Measurements from ENCODE around the gene IFI30. TPM values are rescaled to one million over a fixed set of nuclear protein-coding genes. Genes with fewer than 3 reads are reported as not detected.

The IFI30 gene
- total RNA-seq, 4 donors from 2014 or later, result 13.4 to 37.2 (median 35.1) TPM

DNA sequence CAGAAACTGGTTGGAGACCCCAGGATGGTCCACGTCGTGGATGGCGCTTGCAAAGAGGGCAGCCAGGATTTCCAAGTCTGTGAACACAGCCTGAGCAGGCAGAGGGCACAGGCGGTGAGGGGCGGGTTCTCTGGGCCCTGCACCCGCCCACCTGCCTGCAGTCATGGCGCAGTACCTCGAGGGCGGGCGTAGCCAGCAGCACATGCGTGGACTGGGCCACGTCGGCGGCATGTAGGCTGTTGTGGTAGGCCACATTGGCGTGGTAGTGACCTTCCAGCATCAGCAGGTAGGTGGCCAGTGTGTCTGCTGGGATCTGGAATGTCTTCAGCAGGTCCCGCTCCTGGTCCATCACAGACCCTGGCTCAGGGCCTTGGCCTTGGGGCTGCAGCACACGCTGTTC lies 44.5 kb downstream of the IFI30 start:
- 64% methylated on average over 5 of the region's 17 CpGs for WGBS
- DNase-seq (ENCODE audit: low spot score in 2 of 2), result no peak

DNA sequence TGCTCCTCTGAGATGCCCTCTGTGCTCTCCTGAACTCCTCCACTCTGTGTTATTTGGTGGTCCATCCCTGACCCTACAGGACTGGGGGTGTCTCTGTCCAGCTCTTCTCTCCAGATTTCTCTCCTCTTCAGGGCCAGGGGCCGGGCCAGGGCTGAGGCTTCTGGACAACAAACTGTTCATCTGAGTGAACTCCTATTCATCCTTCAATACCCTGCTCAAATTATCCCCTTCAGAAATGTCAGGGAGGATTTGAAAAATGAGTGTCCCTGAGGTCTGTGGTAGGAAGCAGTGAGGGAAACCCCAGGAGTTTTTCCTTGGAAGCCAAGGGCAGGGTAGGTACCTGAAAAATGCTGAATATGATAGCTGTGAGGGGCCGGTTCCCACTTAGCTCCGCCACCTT lies 45.0 kb downstream of the IFI30 start:
- Histone ChIP-seq H3K4me3 (no peak overlapping the region), H3K27me3 (peaks cover 16% of the 10 kb centered on the region), H3K9me3 (no peaks in the 10 kb centered on the region), H3K4me1 (peaks cover 5% of the 10 kb centered on the region), H3K36me3 (no peaks in the 10 kb centered on the region), H3K27ac (no peak overlapping the region)
- DNase-seq (ENCODE audit: low spot score in 2 of 2), result no peak
- TF ChIP-seq EP300 (IDR thresholded peaks at IDR 0.05) (no peak), POLR2A (IDR thresholded peaks at IDR 0.05) (no peak)
- TF ChIP-seq, protein P1, sequence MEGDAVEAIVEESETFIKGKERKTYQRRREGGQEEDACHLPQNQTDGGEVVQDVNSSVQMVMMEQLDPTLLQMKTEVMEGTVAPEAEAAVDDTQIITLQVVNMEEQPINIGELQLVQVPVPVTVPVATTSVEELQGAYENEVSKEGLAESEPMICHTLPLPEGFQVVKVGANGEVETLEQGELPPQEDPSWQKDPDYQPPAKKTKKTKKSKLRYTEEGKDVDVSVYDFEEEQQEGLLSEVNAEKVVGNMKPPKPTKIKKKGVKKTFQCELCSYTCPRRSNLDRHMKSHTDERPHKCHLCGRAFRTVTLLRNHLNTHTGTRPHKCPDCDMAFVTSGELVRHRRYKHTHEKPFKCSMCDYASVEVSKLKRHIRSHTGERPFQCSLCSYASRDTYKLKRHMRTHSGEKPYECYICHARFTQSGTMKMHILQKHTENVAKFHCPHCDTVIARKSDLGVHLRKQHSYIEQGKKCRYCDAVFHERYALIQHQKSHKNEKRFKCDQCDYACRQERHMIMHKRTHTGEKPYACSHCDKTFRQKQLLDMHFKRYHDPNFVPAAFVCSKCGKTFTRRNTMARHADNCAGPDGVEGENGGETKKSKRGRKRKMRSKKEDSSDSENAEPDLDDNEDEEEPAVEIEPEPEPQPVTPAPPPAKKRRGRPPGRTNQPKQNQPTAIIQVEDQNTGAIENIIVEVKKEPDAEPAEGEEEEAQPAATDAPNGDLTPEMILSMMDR (IDR thresholded peaks at IDR 0.05), result no peak
- 73% methylated on average over 3 of the region's 3 CpGs for WGBS

More for the DNA sequence above, 44.5 kb downstream of the IFI30 start:
- Histone ChIP-seq H3K36me3 (no peaks in the 10 kb centered on the region), H3K27ac (no peak overlapping the region), H3K27me3 (peaks cover 16% of the 10 kb centered on the region), H3K4me3 (no peak overlapping the region), H3K4me1 (peaks cover 5% of the 10 kb centered on the region), H3K9me3 (no peaks in the 10 kb centered on the region)
- TF ChIP-seq POLR2AphosphoS5 (IDR thresholded peaks at IDR 0.05) (no peak), POLR2A (IDR thresholded peaks at IDR 0.05) (no peak), EP300 (IDR thresholded peaks at IDR 0.05) (no peak)
- TF ChIP-seq, protein P1 (IDR thresholded peaks at IDR 0.05), result no peak

DNA sequence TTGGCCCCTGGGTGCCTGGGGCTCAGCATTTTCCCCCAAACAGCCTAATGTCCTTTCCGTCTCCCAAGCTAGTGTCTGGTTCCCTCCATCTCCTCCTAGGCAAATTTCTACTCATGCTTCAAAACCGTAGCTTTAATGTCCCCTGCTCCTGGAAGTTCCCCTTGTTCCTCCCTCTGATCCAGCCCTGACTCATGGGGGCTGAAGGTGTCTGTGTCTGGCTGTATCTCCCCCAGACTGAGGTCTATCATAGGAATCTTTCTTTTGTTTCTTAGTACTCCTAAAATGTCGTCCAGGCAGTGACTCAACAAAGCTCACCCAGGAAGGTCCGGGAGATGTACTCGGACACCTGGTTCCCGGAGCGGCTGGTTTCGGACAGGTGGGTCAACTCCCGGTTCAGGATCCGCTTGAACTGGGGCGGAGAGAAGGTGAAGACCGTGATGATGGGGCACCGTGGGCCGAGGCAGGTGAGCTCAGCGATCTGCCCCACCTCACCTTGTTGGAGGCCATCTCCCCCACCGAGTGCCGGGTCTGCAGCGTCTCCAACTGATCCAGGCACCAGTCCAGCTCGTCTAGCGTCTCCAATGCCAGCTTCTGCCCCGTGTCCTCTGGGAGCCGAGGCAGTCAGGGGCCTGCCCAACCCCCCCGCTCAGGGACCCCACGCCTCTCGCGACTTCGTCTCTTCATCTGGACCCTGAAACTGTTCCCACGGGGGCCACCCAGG lies 46.5 kb downstream of the IFI30 start:
- Histone ChIP-seq H3K27ac (no peak overlapping the region), H3K4me3 (no peak overlapping the region), H3K27me3 (peaks cover 21% of the 10 kb centered on the region), H3K4me1 (peaks cover 17% of the 10 kb centered on the region), H3K9me3 (no peaks in the 10 kb centered on the region), H3K36me3 (no peaks in the 10 kb centered on the region)
- TF ChIP-seq POLR2AphosphoS5 (IDR thresholded peaks at IDR 0.05) (no peak), EP300 (IDR thresholded peaks at IDR 0.05) (no peak), POLR2A (IDR thresholded peaks at IDR 0.05) (no peak)
- TF ChIP-seq, protein P1 (IDR thresholded peaks at IDR 0.05), result no peak
- WGBS, result 53% methylated on average over 18 of the region's 28 CpGs
- DNase-seq (ENCODE audit: low spot score in 2 of 2), result no peak

DNA sequence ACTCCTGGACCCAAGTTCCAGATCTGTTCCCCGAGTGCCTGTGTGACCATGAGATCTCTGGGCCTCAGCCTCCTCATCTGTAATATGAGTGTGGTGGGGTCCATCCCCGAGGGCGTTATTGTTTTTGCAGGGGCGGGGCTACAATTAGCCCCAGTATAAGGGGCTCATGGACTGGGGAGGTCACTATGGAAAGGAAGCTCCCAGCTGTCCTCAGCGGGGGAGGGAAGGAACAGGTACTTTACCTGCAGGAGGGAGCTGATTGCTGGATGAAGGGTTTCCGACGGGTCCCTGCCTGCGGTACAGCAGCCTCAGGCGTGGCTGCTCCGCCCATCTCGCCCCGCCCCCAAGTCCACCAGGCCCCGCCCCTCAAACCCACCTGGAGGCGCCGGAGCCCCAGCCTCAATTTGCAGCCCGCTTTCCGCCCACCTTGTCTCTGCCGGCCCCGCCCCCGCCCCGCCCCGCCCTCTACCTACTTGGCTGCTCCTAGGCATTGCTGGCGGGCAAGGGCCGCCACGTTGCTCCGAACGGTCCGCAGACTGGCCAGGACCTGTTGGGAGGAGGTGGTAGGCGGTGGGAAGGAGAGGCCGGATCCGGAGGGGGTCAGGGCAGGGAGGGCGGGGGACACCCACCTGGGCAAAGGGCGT lies 47.1 kb downstream of the IFI30 start:
- 15% methylated on average over 6 of the region's 33 CpGs for WGBS
- no peak for DNase-seq (ENCODE audit: low spot score in 2 of 2)
- Histone ChIP-seq H3K27me3 (peaks cover 28% of the 10 kb centered on the region), H3K27ac (no peak overlapping the region), H3K4me1 (peaks cover 24% of the 10 kb centered on the region), H3K9me3 (no peaks in the 10 kb centered on the region), H3K4me3 (no peak overlapping the region), H3K36me3 (no peaks in the 10 kb centered on the region)
- TF ChIP-seq POLR2A (IDR thresholded peaks at IDR 0.05) (no peak), POLR2AphosphoS5 (IDR thresholded peaks at IDR 0.05) (no peak), EP300 (IDR thresholded peaks at IDR 0.05) (no peak)
- TF ChIP-seq, protein P1 (IDR thresholded peaks at IDR 0.05), result no peak

All from suprapubic skin (tissue), 4 donors.